Activated naive CD4-positive, alpha-beta T cell (primary cell): Measurements from ENCODE around the gene BGN.

ENCODE experiments used
- DNase-seq, 4 experiments: peaks; one replicate each; lab custom pipeline; 2025; lab: John Stamatoyannopoulos, UW

BGN gene

GRCh38 chrX:153494541-153495361, at the start of gene BGN:
BGN (plus strand) TSS chrX:153494980; CDS start chrX:153504632, 9,652 bp downstream.
- peak in 1 of 4 experiments; percentile 21 for DNase-seq

GRCh38 chrX:153445106-153445855, 49.5 kb upstream of the BGN start:
- no peak for DNase-seq

DNA sequence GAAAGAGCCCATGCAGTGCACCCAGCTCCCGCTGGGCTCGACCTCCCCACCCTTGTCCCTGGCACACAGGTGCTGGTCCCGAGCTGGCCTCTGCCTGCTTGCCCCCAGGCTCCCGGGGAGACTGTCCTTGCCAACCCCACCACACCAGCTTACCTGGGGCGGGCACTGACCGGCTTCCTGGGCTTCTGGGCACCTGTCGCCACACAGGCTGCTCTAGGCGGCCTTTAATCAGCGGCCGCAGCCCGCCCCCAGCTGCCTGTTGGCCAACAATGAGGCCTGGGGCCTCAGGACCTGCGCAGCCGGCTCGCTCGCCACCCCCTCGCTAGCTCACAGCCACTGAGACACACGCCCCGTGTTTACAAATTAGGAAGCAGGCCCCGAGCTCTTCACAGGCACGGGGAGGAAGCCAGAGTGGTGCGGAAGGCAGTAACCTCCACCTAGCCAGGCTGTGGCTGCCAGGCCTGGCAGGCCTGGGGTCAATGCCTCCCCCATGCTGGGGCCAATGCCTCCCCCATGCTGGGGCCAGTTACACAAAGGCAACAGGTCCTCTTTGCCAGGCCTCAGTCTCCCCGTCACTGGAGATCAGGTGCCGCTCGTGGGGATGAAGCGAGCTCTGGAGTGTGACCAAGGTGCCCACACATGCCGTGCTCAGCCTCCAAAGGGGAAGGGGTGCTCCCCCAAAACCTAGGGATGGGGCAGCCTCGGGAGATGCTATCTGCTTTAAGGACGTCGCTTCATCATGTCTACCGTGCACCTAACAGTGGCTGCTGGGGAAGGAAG, 48.7 kb upstream of the BGN start, which contains the start of gene TREX2:
TREX2 (minus strand) TSS at position 201 of the 780 bp plus-strand sequence. CDS start 626 bp downstream, outside the sequence.
- no peak for DNase-seq

DNA sequence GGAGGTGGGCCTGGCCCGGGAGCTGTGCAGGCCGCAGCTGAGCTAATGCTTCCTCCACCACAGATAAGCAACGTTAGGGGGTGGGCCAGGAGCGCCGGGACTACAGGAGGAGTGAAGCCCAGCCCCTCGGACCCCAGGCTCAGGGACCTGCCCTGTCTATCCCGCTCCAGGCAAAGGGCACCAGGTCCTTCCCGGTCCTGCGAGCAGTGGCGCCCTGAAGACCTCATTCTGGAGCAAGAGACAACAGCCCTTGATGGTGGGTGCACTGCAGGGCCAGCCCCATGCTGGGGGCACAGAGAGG, 48.2 kb upstream of the BGN start:
- no peak for DNase-seq

GRCh38 chrX:153446950-153447580, 47.7 kb upstream of the BGN start:
- no peak for DNase-seq

GRCh38 chrX:153447581-153447960, 47.2 kb upstream of the BGN start:
- DNase-seq, result no peak

GRCh38 chrX:153448556-153449367, 46.0 kb upstream of the BGN start:
- no peak for DNase-seq

DNA sequence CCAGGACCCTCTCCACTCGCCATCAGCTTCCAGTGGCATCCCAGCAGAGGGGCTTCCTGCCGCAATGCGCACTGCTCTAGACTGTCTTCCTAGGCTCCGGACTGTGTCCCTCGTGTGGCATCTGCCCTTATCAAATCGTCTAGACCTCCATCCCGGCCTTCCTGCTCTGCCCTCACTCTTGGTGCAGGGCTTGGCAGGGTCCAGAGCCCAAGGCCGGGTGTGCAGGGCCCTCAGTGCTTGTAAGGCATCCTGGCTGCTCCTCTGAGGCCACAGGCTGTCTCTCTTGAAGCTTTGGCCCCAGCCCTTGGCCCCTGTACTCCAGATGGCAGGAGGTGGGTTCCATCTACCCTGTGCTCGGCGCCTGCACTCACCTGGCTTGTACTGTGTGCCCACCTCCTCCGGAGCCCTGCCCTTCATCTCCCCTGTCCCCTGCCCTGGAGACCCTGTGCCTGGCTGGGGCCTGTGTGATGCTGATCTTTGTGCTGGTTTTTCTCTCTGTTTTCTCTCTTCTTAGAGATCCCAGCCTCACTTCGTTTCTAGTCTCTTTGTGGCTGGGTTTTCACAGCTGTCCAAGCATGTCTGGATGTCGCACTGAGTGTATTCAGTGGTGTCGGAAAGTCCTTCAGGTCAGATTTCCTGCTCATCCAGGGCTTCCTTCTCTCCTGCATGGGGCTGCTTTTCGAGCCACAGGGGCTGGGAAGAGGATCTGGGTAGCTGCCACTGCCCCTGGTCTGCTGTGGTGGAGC, 45.2 kb upstream of the BGN start:
- no peak for DNase-seq

- no peak for DNase-seq
These were observed 44.4 kb upstream of the BGN start for GRCh38 chrX:153450114-153450948.

DNA sequence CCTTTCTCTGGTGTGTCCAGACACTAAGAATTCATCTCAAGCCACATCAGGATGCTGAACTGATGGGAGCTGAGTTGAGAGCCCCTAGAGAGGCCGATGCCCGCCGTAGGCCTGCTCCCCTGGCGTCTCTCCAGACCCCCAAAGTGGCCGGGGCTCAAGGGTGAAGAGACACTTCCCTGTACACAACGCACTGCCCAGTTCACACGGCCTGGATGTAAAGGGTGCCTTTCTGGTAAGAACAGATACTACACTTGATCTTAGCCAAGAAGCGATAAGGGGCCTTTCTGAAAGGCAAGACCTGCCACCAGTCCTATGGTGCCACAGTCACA, 43.9 kb upstream of the BGN start:
- DNase-seq, result no peak

- DNase-seq, result no peak
These were observed 39.8 kb upstream of the BGN start for GRCh38 chrX:153454901-153455550.

DNA sequence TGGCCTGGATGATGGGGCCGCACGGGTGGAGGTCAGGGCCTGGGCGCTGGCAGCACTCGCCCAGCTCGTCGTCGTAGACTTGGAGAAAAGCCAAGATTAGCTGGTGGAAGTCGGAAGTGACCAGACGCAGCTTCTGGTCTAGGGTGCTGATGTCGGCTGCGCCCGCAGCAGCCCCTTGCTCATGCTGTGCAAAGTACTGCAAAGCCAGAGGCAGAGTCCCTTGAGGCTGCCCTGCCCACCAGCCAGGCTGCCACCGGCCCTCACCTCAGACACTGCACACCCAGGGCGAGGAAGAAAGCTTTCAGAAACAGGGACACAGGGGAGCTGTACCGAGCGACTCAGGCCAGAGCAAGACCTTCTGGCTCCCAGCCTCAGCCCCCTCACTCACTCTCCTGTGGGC, 39.2 kb upstream of the BGN start:
- DNase-seq, result no peak

DNA sequence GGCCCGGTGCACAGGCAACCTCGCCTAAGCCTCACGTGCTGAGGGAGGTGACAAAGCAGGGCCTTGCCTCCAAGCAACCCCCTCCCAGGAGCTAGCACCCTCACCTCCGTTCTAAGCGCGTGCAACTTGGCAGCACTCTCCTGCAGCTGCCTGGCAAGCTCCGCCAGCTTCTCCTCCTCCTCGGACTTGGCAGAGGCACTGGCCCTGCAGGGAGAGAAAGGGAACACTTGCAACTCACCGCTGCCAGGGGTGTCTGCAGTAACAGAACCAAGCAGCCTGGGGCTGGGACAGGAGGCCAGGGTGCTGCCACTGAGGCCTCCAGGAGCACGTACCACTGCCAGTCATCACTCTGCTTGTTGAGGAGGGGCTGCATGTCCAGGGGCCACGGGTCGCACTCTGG, 38.6 kb upstream of the BGN start:
- DNase-seq, result no peak

DNA sequence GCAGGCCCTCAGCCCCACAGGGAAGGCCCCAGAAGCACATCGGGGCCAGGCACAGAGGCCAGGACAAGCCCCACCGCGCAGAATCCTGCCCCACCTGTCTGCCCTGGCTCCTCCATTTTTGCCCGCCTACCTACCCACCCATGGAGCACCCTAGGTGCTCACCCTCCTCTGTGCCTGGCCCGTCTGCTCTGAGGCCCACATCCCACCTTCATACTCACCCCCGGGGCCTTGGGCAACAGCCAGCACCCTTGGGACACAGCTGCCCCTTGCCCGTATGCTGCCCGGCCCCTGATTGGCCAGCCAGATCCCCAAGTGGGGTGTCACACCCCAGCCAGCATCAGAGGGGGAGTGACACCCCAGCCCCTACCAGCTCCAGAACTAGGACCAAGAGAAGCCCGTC, 38.1 kb upstream of the BGN start:
- no peak for DNase-seq

DNA sequence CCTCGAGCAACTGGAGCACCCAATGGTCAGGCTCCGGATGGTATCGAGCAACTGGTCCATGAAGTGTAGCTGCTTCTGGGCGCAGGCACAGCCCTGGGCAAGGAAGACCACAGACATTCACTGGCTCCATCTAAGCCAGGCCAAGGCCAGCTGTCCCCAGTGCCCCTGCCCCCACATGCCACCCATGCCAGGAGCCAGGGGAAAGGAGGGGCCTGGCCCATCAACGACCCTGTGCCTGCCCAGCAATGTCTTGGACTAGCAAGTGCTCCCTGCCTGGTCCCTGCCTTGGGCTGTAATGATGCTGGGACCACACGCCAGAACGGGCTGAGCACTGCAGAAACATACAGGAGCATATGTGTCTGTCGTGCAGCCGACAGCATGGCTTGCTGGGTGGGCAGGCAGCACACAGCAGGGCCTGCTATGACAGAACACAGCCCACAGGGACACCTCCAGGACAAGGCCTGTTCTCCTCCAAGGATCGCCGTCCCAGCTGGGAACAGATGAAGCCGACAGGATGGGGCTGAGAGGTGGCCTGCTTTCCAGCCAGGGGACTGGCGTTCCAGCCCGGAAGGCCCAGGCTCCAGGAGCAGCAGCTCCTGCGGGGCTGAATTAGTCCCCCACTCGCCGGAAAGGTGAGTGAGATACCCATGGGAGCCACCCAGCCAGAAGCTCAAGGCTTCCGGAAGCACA, 37.5 kb upstream of the BGN start:
- DNase-seq, result no peak

- DNase-seq, result no peak
These were observed 36.8 kb upstream of the BGN start for GRCh38 chrX:153457827-153458466.

DNA sequence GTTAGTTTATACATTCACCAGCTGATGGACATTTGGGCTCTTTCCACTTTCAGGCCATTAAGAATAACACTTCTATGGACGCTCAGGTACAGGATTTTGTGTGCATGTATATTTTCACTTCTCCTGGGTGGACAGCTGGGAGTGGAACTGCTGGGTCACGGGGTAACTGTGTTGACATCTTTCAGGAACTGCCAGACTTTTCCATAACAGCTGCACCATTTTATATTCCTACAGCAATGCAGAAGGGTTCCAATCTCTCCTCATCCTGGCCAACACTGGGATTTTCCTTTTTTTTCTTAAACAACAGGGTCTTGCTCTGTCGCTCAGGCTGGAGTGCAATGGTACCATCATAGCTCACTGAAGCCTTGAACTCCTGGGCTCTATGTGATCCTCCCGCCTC, 36.3 kb upstream of the BGN start:
- no peak for DNase-seq

- no peak for DNase-seq
These were observed 34.8 kb upstream of the BGN start for GRCh38 chrX:153459986-153460385.
